Retinal pigment epithelial cell (primary cell): Measurements from ENCODE around the gene AQP5.

Experiments used
- DNase-seq: peaks from one replicate; pipeline ENCODE4 v3.0.0-alpha.2; 2010; ENCODE audit warnings: low read depth
- H3K4me3 ChIP-seq: 2 replicates; pipeline ENCODE4 v1.5.1; 2011; ENCODE audit warnings: mild to moderate bottlenecking, low read length, control low read depth, moderate library complexity
- TF ChIP-seq, protein P1 (sequence below): conservative IDR thresholded peaks from 2 replicates; pipeline ENCODE4 v1.5.1; 2011; ENCODE audit warnings: low read depth, low read length, control low read depth, inconsistent platforms

AQP5 gene

DNA sequence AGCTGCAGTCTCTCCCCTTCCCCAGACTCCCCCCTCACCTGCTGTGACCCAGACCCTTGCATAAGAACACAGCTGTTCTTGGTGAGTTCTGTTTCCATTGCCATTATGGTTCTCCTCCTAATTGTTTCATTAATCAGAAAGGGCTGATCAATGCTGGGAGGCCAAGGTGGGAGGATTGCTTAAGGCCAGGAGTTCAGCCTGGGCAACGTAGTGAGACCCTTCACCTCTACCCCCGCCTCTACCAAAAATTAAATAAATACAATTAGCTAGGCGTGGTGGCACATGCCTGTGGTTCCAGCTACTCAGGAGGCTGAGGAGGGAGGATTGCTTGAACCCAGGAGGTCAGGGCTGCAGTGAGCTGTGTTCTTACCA is 40.8 kb upstream of the AQP5 start:
- TF ChIP-seq, protein P1, sequence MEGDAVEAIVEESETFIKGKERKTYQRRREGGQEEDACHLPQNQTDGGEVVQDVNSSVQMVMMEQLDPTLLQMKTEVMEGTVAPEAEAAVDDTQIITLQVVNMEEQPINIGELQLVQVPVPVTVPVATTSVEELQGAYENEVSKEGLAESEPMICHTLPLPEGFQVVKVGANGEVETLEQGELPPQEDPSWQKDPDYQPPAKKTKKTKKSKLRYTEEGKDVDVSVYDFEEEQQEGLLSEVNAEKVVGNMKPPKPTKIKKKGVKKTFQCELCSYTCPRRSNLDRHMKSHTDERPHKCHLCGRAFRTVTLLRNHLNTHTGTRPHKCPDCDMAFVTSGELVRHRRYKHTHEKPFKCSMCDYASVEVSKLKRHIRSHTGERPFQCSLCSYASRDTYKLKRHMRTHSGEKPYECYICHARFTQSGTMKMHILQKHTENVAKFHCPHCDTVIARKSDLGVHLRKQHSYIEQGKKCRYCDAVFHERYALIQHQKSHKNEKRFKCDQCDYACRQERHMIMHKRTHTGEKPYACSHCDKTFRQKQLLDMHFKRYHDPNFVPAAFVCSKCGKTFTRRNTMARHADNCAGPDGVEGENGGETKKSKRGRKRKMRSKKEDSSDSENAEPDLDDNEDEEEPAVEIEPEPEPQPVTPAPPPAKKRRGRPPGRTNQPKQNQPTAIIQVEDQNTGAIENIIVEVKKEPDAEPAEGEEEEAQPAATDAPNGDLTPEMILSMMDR, result no peak
- no peak for DNase-seq

DNA sequence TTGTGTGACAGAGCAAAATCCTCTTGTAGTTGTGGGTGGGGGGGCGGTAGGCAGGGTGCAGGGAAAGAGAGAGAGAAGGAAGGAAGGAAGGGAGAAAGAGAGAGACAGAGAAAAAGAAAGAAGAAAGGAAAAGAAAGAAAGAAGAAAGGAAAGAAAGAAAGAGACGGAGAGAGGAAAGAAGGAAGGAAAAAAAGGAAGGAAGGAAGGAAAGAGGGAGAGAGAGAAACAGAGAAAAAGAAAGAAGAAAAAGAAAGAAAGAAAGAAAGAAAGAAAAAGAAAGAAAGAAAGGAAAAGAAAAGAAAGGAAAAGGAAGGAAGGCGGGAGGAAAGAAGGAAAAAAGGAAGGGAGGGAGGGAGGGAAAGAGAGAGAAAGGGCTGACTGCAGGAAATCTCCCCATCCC is 40.4 kb upstream of the AQP5 start:
- H3K4me3 ChIP-seq, result no peak overlapping the region
- TF ChIP-seq, protein P1, result no peak
- no peak for DNase-seq

More for the DNA sequence above, 40.8 kb upstream of the AQP5 start:
- H3K4me3 ChIP-seq, result no peak overlapping the region

DNA sequence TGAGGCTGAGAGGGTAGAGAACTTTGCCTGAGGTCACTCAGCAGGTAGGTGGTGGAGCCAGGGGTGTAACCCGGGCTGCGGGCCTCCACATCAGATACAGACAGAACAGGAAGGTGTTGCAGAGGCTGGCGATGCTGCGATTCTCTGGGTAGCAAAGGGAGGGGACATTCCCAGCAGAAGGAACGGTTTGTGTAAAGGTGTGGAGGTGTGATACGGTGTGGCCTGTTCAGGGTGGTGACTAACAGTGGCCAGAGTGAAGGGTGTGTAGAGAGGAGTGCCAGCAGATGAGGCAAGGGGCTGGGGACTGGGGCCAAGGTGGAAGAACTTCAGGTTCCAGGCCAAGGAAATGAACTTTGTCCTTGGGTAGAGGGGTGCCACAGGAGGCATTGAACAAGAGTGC is 39.7 kb upstream of the AQP5 start:
- H3K4me3 ChIP-seq, result no peak overlapping the region
- TF ChIP-seq, protein P1, result no peak
- DNase-seq, result no peak

DNA sequence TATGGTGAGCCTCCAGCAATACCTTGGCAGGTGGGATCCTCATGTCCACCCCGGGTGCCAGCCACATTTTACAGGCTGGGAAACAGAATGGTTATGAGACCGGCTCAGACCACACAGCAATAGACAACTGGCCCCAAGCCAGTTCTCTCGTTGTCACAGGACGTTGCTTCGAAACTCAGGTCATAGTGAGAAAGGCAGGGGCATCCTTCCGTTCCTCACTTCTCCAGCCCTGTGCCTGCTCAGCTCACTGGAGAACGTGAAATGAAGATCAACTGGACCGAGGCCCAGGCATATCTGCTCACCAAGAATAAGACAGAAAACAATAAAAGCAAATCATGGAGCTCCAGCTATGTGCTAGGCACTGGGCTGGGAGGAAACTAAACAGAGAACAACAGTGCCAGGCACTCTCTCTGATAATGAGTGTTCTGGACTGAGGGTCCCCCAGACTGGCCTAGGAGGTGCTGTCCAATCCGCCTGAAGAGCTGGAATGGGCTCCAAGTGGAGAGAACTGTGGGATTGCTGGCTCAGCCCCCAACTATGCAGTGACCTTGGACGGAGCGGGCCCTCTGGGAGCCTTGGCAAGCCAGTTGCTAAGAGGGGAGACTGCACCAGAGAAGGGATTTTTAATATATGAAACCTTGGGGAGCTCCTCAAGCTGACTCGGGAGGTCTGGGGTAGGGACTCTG is 39.2 kb upstream of the AQP5 start:
- no peak overlapping the region for H3K4me3 ChIP-seq
- DNase-seq, result no peak
- TF ChIP-seq, protein P1, result no peak

DNA sequence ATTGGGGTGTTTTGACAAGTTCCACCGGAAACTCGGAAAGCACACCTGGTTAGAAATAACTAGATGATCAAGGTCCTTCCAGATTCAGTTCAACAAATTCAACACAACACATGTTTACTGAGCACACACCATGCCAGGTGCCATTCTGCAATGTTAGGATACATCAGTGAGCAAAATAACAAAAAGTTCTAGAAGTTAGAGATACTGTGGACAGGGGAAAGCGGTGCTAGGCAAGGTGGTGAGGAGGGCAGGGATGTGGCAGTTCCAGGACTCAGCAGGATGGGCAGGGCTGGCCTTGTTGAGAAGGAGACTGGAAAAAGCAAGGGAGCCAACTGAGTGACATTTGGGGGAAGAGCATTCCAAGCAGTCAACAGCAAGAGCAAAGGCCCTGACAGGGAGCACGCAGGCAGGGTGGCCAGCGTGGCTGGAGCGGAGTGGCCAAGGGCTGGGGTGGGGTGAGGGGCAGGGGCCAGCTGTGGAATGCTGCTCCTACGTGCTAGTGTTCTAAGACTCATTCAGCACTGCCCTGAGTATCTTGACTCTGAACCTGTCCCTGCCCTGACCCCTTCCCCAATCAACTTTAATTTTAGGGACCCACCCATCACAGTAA is 38.5 kb upstream of the AQP5 start:
- TF ChIP-seq, protein P1, result no peak
- DNase-seq, result no peak
- no peak overlapping the region for H3K4me3 ChIP-seq

DNA sequence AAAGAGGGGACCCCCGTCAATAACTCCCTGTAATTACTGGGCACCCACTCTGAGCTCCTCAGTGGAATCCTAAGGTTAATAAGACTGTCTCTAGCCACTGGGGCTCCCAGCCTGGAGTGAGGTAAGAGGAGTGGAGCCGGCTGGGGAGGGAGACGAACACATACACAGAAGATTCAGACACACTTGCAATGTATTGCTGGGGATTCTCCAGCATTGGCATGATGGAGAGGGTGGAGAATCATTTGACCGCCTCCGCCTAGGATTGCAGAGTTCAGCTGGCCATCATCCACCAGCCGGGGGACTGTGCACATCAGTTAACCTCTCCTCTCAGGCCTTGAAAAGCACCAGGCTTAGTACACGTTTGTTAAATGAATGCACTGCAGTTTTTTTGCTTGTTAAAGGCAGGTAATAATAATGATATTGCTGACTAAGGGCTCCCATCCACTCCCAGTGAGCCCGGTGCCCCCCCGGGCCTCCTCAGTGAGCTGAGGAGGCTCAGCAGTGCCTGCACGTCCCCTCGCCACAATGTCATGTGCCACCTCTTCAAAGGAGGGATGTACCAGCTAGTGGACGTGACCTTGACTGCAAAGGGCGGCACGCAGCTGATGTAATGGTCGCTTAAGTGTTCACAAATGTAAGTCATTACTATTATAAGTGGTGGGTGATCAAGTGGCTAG is 37.7 kb upstream of the AQP5 start:
- H3K4me3 ChIP-seq, result no peak overlapping the region
- no peak for DNase-seq
- TF ChIP-seq, protein P1, result no peak
